Measurements from ENCODE around the gene HPN.

Gene HPN

GRCh38 chr19:35062942-35063341, 21.4 kb downstream of the HPN start:
- no peak for DNase-seq (ENCODE audit: low read depth)

DNA sequence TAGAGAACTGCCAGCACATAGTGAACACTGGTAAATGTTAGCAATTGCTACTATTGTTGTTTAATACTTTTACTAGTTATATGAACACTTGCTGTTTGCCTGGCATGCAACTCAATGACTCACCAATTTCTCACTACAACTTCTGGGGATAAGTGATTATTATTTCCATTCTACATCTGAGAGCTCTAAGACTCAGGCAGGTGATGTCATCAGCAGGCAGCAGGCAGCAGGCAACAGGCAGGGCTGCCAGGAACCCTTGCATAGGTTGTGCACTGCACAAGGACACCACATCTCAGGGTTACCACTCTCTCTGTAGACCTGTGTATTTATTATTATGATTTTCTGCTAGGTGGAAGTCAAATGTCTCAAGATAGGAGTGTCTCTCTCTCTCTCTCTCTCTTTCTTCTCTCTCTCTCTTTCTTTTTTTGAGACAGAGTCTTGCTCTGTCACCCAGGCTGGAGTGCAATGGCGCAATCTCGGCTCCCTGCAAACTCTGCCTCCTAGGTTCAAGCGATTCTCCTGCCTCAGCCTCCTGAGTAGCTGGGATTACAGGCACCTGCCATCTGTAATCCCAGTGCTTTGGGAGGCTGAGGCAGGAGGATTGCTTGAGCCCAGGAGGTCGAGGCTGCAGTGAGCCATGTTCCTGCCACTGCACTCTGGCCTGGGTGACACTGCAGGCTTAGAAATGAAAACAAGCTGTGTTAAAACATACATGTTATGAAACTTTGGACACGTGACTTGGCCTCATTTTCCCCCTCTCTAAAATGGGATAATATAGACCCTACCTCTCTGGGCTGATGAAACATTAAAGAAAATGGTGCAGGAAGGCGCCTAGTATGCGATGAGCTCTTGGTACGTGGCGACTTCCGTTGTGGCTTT, 22.7 kb downstream of the HPN start:
- peak; percentile 46 for DNase-seq (ENCODE audit: low read depth)

DNA sequence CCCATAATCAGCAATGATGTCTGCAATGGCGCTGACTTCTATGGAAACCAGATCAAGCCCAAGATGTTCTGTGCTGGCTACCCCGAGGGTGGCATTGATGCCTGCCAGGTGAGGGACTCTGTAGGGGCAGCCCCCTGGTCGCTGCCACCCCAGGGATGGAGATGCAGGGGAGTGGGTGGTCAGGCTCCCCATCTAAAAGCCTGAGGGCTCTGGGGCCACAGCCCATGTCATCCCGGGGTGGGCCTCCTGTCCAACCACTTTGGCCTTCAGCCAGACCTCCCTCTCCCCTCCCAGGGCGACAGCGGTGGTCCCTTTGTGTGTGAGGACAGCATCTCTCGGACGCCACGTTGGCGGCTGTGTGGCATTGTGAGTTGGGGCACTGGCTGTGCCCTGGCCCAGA, 24.1 kb downstream of the HPN start:
- no peak for DNase-seq (ENCODE audit: low read depth)

- no peak for DNase-seq (ENCODE audit: low read depth)
Measured at GRCh38 chr19:35066121-35066520, 24.6 kb downstream of the HPN start.

DNA sequence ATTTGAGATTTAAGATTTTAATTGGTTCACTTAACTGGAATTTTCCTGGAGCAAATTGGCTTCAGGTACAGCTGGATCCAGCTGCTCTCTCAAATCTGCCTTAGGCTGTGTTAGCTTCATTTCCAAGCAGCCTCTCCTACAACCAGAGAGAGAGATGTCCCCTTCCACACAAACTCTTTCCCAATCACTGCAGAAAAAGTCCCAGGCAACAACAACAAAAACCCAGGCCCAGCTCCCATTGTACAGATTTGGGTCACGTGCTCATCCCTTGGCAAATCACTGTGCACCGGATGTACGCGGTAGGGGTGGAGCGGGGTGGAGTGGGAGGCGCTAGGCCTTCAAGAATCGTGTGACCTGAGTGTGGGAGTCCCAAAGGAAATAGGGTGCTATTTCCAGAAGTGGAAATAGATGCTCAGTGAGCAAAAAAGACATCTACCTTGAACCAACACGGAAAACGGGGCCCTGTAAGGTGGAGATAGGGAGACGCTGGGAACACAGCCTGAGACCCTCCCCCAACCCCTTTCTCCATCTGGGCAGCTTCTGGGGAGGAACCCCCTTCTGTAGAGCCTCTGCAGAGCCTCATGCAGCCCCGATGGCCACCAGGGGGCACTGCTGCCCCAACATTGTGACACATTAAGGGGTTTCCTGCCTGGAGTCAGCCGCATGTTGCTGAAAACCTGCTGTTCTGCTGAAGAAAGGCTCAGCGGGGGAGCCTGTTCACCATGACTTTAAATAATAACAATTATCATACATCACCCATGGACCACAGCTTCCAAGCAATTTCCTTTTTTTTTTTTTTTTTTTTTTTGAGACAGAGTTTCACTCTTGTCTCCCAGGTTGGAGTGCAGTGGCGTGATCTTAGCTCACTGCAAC, 25.4 kb downstream of the HPN start:
- DNase-seq (ENCODE audit: low read depth) = no peak

DNA sequence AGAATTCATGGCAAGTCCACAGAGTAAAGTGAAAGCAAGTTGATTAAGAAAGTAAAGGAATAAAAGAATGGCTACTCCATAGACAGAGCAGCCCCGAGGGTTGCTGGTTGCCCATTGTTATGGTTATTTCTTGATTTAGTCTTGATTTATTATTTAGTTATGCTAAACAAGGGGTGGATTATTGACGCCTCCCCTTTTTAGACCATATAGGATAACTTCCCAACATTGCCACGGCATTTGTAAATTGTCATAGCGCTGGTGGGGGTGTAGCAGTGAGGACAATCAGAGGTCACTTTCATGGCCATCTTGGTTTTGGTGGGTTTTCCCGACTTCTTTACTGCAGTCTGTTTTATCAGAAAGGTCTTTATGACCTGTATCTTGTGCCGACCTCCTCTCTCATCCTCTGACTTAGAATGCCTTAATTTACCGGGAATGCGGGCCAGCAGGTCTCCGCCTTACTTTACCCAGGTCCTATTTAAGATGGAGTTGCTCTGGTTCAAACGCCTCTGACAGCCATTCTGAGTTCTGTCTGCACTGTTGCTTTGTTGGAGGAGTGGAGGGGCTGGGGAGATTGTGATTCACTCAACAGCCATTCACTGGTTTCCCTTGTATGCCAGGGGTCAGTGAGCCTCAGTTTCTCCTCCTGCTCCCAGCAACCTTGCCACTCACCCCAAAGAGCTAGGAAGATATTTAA, 27.6 kb downstream of the HPN start:
- no peak for DNase-seq (ENCODE audit: low read depth)

GRCh38 chr19:35069696-35070095, 28.2 kb downstream of the HPN start:
- DNase-seq (ENCODE audit: low read depth) = no peak

DNA sequence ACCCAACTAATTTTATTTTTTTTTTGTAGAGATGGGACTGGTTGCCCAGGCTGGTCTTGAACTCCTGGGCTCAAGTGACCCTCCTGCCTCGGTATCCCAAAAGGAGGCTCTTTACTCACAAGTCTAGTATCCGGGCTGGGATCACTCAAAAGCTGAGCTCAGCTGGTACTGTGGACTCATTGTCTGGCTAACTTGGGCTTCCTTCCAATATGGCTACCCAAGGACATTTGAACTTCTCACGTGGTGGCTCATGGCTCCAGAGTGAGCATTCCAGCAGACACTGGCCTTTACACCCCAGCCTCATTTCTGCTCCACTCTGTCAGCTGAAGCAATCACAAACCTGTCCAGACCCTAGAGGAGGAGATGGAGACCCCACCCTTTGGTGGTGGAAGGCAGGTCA, 28.9 kb downstream of the HPN start:
- DNase-seq (ENCODE audit: low read depth) = no peak

- no peak for DNase-seq (ENCODE audit: low read depth)
Measured at GRCh38 chr19:35073516-35073915, 32.0 kb downstream of the HPN start.

DNA sequence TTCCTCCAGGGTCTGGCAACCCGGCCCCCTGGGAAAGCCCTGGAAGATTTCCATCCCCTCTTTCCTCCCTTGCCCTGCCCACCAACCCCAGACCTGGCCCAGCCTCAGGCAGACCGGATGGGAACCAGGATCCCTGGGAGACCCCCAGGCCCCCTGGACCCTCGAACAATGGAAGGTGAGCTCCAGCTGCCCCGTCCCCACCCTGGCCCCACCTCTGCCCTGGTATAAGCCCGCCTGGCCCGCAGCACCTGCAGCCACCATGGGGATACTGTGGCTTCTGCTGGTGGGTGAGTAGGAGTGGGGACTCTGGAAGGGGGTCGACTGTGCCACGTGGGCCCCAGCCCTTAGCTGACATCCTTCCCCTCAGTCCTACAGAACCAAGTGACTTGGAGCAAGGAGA, 32.4 kb downstream of the HPN start:
- DNase-seq (ENCODE audit: low read depth) = no peak

GRCh38 chr19:35074426-35075201, 33.1 kb downstream of the HPN start:
- DNase-seq (ENCODE audit: low read depth) = no peak

GRCh38 chr19:35075202-35076025, 33.9 kb downstream of the HPN start:
- DNase-seq (ENCODE audit: low read depth) = no peak

DNA sequence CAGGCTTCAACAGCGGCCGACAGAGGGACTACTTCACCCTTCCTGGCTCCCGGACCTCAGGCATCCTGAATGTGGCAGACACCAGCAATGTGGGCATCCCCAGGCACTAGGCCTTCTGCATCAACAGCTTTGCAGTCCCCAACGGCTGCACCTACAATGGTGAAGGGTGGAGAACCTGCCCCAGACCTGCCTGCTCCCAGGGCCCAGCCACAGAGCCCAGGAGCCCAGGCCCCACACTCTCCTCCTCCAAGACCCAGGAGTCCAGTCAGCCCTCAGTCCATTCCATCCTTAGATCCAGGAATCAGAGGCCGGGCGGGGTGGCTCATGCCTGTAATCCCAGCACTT, 34.5 kb downstream of the HPN start:
- no peak for DNase-seq (ENCODE audit: low read depth)

GRCh38 chr19:35076657-35077056, 35.1 kb downstream of the HPN start:
- no peak for DNase-seq (ENCODE audit: low read depth)

- no peak for DNase-seq (ENCODE audit: low read depth)
Measured at GRCh38 chr19:35077411-35078223, 36.1 kb downstream of the HPN start.

DNA sequence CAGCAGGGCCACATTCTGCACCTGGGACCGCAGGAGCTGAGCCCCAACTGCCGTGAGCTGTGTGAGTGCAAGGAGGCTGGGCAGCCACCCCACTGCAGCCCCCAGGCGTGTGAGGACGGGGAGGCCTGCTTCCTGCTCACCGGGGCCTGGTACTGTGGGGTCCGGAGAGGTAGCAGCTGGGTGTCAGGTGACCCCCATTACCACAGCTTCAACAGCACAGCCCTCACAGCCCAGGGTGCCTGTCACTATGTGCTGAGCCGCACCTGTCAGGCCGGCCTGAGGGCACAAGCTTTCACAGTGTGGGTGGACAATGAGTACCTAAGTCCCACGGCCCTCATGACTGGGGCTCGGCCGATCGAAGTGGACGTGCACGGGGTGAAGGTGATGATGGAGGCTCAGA, 38.3 kb downstream of the HPN start:
- no peak for DNase-seq (ENCODE audit: low read depth)

DNA sequence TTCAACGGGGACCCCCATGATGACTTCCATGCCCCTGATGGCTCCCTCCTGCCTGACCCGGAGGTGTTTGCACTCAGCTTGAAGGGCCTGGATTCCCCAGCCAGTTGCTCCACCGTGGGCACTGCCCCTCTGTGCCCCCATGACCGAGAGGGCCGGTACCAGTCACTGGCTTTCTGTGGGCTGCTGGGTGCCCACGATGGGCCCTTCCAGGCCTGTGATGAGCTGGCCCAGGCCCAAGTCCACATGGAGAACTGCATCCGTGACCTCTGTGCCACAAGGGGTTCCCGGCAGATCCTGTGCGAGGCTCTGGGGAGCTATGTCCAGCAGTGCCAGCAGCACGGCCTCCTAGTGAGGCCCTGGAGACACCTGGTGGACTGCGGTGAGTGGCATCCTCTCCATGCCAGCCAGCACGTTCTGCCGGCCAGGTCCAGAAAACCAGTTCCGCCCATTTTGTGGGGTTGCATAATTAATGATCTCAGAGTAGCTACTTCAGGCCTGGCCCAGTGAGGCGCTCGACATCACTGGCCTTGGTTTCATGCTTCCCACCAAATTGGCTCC, 39.2 kb downstream of the HPN start:
- no peak for DNase-seq (ENCODE audit: low read depth)

- DNase-seq (ENCODE audit: low read depth) = no peak
Measured at GRCh38 chr19:35081201-35081600, 39.7 kb downstream of the HPN start.

DNA sequence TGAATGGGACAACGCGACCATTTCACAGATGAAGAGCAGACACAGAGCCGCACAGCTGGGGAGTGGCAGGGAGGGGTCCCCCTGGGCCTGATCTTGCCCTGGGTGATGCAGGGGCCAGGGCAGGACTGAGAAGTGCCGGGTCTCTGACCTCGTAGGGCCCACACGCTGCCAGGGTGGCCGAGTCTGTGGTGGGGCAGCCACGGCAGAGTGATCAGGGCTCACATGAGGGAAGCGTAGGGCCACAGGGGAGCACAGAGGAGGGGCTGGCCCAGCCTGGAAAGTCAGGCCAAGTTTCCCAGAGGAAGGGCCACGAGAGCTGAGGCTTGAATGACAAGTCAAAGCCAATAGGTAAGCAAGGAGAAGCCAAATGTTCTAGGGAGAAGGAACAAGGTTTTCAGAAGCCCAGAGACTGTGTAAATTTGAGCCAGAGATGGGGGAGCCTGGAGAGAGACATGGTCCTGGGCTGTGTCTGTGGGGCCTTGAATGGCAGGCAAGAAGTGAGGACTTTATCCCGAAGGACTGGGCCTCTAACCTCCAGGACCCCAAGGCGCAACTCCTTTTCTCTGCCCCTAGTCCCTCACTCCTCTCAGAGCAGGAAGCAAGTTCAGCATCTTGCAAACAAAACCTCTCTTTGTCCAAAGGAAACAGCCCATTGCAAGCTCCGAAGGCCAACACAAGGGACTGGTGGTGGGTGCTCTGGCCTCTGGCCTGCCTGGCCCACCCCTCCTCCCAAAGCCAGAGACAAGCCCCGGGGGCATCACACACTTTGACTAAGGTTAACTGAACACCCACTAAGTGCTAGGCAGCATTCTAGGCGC, 42.4 kb downstream of the HPN start:
- no peak for DNase-seq (ENCODE audit: low read depth)

All from HS-5 (cell line).